IgD-negative memory B cell (primary cell): Measurements from ENCODE around the gene GAD2. TPM values are rescaled to one million over a fixed set of nuclear protein-coding genes. Genes with fewer than 3 reads are reported as not detected.

Source experiments
- H3K27ac Mint-ChIP-seq, 3 donors: one replicate each; pipeline ENCODE4 v1.8.0; 2020 to 2022; ENCODE audit warnings: mild to moderate bottlenecking in 3 of 3, mixed read lengths in 3 of 3, moderate library complexity in 1 of 3
- H3K27me3 Mint-ChIP-seq: one replicate; pipeline ENCODE4 v1.8.0; 2021; ENCODE audit warnings: mixed read lengths
- H3K36me3 Mint-ChIP-seq: one replicate; pipeline ENCODE4 v1.8.0; 2020; ENCODE audit warnings: mild to moderate bottlenecking, mixed read lengths
- H3K4me1 Mint-ChIP-seq, 3 donors: one replicate each; pipeline ENCODE4 v1.8.0; 2020 to 2022; ENCODE audit warnings: mixed read lengths in 3 of 3, mild to moderate bottlenecking in 1 of 3
- H3K4me3 Mint-ChIP-seq, 4 donors: one replicate each; pipeline ENCODE4 v1.8.0; 2020 to 2022; ENCODE audit warnings: mild to moderate bottlenecking in 4 of 4, mixed read lengths in 4 of 4, moderate library complexity in 3 of 4
- H3K9me3 Mint-ChIP-seq, 3 donors: one replicate each; pipeline ENCODE4 v1.8.0; 2020 to 2021; ENCODE audit warnings: mixed read lengths in 3 of 3, mild to moderate bottlenecking in 1 of 3
- polyA plus RNA-seq: library from polyadenylated mRNA; unstranded; fragments of 300-500 nt; fragmentation: Illumina TruSeq; gene quantifications from one replicate; pipeline ENCODE4 v1.2.3, GENCODE V29; 2021

The GAD2 gene
- polyA plus RNA-seq, 1 donor from 2014 or later = not detected

GRCh38 chr10:26214551-26215395 is 1.8 kb upstream of the GAD2 start:
- Mint-ChIP-seq H3K27me3 (peaks cover 67% of the 10 kb centered on the region), H3K4me1 (peaks cover 9 to 16% (median 14%) of the 10 kb centered on the region in 3 donors), H3K27ac (no peak overlapping the region), H3K4me3 (peak overlapping the region; percentile 8 to 91 (median 82)), H3K9me3 (no peaks in the 10 kb centered on the region), H3K36me3 (no peaks in the 10 kb centered on the region)

- peak overlapping the region; percentile 8 to 91 (median 82) for H3K4me3 Mint-ChIP-seq
- H3K27ac Mint-ChIP-seq = peak overlapping the region in 1 of 3 donors; percentile 67
- peaks cover 9 to 16% (median 14%) of the 10 kb centered on the region in 3 donors for H3K4me1 Mint-ChIP-seq
- no peaks in the 10 kb centered on the region for H3K36me3 Mint-ChIP-seq
- H3K9me3 Mint-ChIP-seq = no peaks in the 10 kb centered on the region
- H3K27me3 Mint-ChIP-seq = peaks cover 74% of the 10 kb centered on the region
Observed at GRCh38 chr10:26215396-26215934, 1.1 kb upstream of the GAD2 start.

- peaks cover 9 to 16% (median 14%) of the 10 kb centered on the region in 3 donors for H3K4me1 Mint-ChIP-seq
- H3K9me3 Mint-ChIP-seq = no peaks in the 10 kb centered on the region
- H3K27ac Mint-ChIP-seq = no peak overlapping the region
- H3K4me3 Mint-ChIP-seq = peak overlapping the region; percentile 8 to 91 (median 63)
- H3K27me3 Mint-ChIP-seq = peaks cover 76% of the 10 kb centered on the region
- no peaks in the 10 kb centered on the region for H3K36me3 Mint-ChIP-seq
Observed at GRCh38 chr10:26215935-26216584, 514 bp upstream of the GAD2 start.

GRCh38 chr10:26217396-26218086 is 967 bp downstream of the GAD2 start:
- peak overlapping the region in 2 of 4 donors; percentile 54 to 63 for H3K4me3 Mint-ChIP-seq
- H3K27ac Mint-ChIP-seq = no peak overlapping the region
- peaks cover 83% of the 10 kb centered on the region for H3K27me3 Mint-ChIP-seq
- peaks cover 11 to 16% (median 14%) of the 10 kb centered on the region in 3 donors for H3K4me1 Mint-ChIP-seq
- H3K36me3 Mint-ChIP-seq = no peaks in the 10 kb centered on the region
- H3K9me3 Mint-ChIP-seq = peaks cover 0 to 3% (median 0%) of the 10 kb centered on the region in 3 donors

GRCh38 chr10:26219676-26220075 is 3.1 kb downstream of the GAD2 start:
- Mint-ChIP-seq H3K9me3 (peaks cover 0 to 3% (median 0%) of the 10 kb centered on the region in 3 donors), H3K4me1 (peaks cover 8 to 14% (median 11%) of the 10 kb centered on the region in 3 donors), H3K27me3 (peaks cover 73% of the 10 kb centered on the region), H3K27ac (no peak overlapping the region), H3K4me3 (no peak overlapping the region), H3K36me3 (no peaks in the 10 kb centered on the region)

DNA sequence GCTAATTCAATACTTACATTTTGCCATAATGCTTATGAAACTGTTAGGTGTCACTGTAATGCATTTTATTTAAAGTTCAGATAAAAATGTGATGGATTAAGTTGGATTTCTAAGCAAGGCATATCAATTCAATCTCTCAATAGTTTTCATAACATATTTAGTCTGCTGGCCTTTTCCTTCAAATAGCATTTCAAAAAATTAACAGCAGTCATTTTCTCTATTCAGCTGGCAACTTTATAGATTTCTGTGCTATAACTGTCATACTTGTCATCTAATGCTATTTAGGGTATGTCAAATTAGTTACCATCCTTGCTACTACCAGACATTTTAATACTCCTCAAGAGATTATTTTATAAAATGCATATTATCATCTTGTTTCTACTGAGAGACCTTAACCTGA is 4.3 kb downstream of the GAD2 start:
- Mint-ChIP-seq H3K36me3 (no peaks in the 10 kb centered on the region), H3K27me3 (peaks cover 65% of the 10 kb centered on the region), H3K4me3 (no peak overlapping the region), H3K4me1 (peaks cover 6 to 9% (median 8%) of the 10 kb centered on the region in 3 donors), H3K27ac (no peak overlapping the region), H3K9me3 (peaks cover 0 to 3% (median 0%) of the 10 kb centered on the region in 3 donors)

- H3K4me3 Mint-ChIP-seq = no peak overlapping the region
- peaks cover 3 to 9% (median 8%) of the 10 kb centered on the region in 3 donors for H3K4me1 Mint-ChIP-seq
- no peak overlapping the region for H3K27ac Mint-ChIP-seq
- H3K36me3 Mint-ChIP-seq = no peaks in the 10 kb centered on the region
- H3K9me3 Mint-ChIP-seq = peaks cover 0 to 3% (median 0%) of the 10 kb centered on the region in 3 donors
- peaks cover 59% of the 10 kb centered on the region for H3K27me3 Mint-ChIP-seq
Observed at GRCh38 chr10:26221541-26221940, 5.0 kb downstream of the GAD2 start.

GRCh38 chr10:26222563-26222962 is 6.0 kb downstream of the GAD2 start:
- peaks cover 50% of the 10 kb centered on the region for H3K27me3 Mint-ChIP-seq

GRCh38 chr10:26225322-26225721 is 8.7 kb downstream of the GAD2 start:
- Mint-ChIP-seq H3K4me3 (no peak overlapping the region), H3K27ac (no peak overlapping the region), H3K4me1 (peaks cover 0 to 2% (median 0%) of the 10 kb centered on the region in 3 donors), H3K27me3 (peaks cover 36% of the 10 kb centered on the region), H3K9me3 (peaks cover 0 to 3% (median 0%) of the 10 kb centered on the region in 3 donors), H3K36me3 (no peaks in the 10 kb centered on the region)

More at GRCh38 chr10:26222563-26222962, 6.0 kb downstream of the GAD2 start:
- no peak overlapping the region for H3K27ac Mint-ChIP-seq
- H3K9me3 Mint-ChIP-seq = peaks cover 0 to 3% (median 0%) of the 10 kb centered on the region in 3 donors
- no peaks in the 10 kb centered on the region for H3K36me3 Mint-ChIP-seq
- peaks cover 3 to 8% (median 8%) of the 10 kb centered on the region in 3 donors for H3K4me1 Mint-ChIP-seq
- H3K4me3 Mint-ChIP-seq = no peak overlapping the region

GRCh38 chr10:26227786-26228185 is 11.2 kb downstream of the GAD2 start:
- H3K36me3 Mint-ChIP-seq = no peaks in the 10 kb centered on the region
- H3K4me1 Mint-ChIP-seq = no peaks in the 10 kb centered on the region
- H3K4me3 Mint-ChIP-seq = no peak overlapping the region
- no peak overlapping the region for H3K27ac Mint-ChIP-seq
- no peaks in the 10 kb centered on the region for H3K9me3 Mint-ChIP-seq
- peaks cover 15% of the 10 kb centered on the region for H3K27me3 Mint-ChIP-seq

- H3K4me1 Mint-ChIP-seq = no peaks in the 10 kb centered on the region
Observed at GRCh38 chr10:26232174-26232573, 15.6 kb downstream of the GAD2 start.

GRCh38 chr10:26235761-26236160 is 19.2 kb downstream of the GAD2 start:
- Mint-ChIP-seq H3K36me3 (no peaks in the 10 kb centered on the region), H3K9me3 (no peaks in the 10 kb centered on the region), H3K27me3 (peaks cover 20% of the 10 kb centered on the region), H3K4me3 (no peak overlapping the region), H3K27ac (no peak overlapping the region), H3K4me1 (no peaks in the 10 kb centered on the region)

More at GRCh38 chr10:26232174-26232573, 15.6 kb downstream of the GAD2 start:
- H3K27ac Mint-ChIP-seq = no peak overlapping the region
- H3K36me3 Mint-ChIP-seq = no peaks in the 10 kb centered on the region
- no peak overlapping the region for H3K4me3 Mint-ChIP-seq
- H3K9me3 Mint-ChIP-seq = no peaks in the 10 kb centered on the region
- peaks cover 10% of the 10 kb centered on the region for H3K27me3 Mint-ChIP-seq

- Mint-ChIP-seq H3K36me3 (no peaks in the 10 kb centered on the region), H3K27ac (no peak overlapping the region), H3K9me3 (peaks cover 0 to 1% (median 0%) of the 10 kb centered on the region in 3 donors), H3K4me1 (no peaks in the 10 kb centered on the region), H3K4me3 (no peak overlapping the region), H3K27me3 (peaks cover 20% of the 10 kb centered on the region)
Observed at GRCh38 chr10:26238378-26238777, 21.8 kb downstream of the GAD2 start.

- H3K27ac Mint-ChIP-seq = no peak overlapping the region
- peaks cover 11% of the 10 kb centered on the region for H3K27me3 Mint-ChIP-seq
- no peak overlapping the region for H3K4me3 Mint-ChIP-seq
- H3K9me3 Mint-ChIP-seq = peaks cover 0 to 1% (median 0%) of the 10 kb centered on the region in 3 donors
- no peaks in the 10 kb centered on the region for H3K36me3 Mint-ChIP-seq
- H3K4me1 Mint-ChIP-seq = no peaks in the 10 kb centered on the region
Observed at GRCh38 chr10:26242706-26243350, 26.3 kb downstream of the GAD2 start.
